GM18505 (cell line): ENCODE results near the gene SLC3A2.

Experiments
- ATAC-seq: cut with Tn5 transposase; IDR thresholded peaks from one replicate; pipeline ENCODE4 v1.9.1; 2021; ENCODE audit not compliant: unreplicated experiment
- POLR2A ChIP-seq: IDR thresholded peaks from 4 replicates; pipeline ENCODE4 v1.6.1; 2011; ENCODE audit warnings: borderline replicate concordance; ENCODE audit not compliant: insufficient read depth, insufficient read length; ENCODE audit errors: extremely low read depth

Gene SLC3A2

GRCh38 chr11:62881579-62882430 is 1.1 kb downstream of the SLC3A2 start:
- ATAC-seq: peak; percentile 36
- TF ChIP-seq POLR2A: peak; percentile 54

GRCh38 chr11:62882431-62882749 is 1.7 kb downstream of the SLC3A2 start:
- no peak for TF ChIP-seq POLR2A
- no peak for ATAC-seq

GRCh38 chr11:62882788-62883501 is 2.2 kb downstream of the SLC3A2 start:
- ATAC-seq: no peak
- TF ChIP-seq POLR2A: no peak

GRCh38 chr11:62883673-62884072 is 3.0 kb downstream of the SLC3A2 start:
- TF ChIP-seq POLR2A: no peak
- ATAC-seq: no peak

GRCh38 chr11:62885137-62885750 is 4.5 kb downstream of the SLC3A2 start:
- no peak for ATAC-seq
- TF ChIP-seq POLR2A: no peak

GRCh38 chr11:62888406-62888805 is 7.7 kb downstream of the SLC3A2 start:
- no peak for ATAC-seq
- peak; percentile 21 for TF ChIP-seq POLR2A

GRCh38 chr11:62889126-62889483 is 8.4 kb downstream of the SLC3A2 start:
- TF ChIP-seq POLR2A: no peak
- no peak for ATAC-seq

GRCh38 chr11:62889484-62890437 is 9.1 kb downstream of the SLC3A2 start:
- TF ChIP-seq POLR2A: peak; percentile 32
- no peak for ATAC-seq

- TF ChIP-seq POLR2A: no peak
- ATAC-seq: no peak
Observed at GRCh38 chr11:62892077-62892922, 11.6 kb downstream of the SLC3A2 start.

- no peak for TF ChIP-seq POLR2A
- ATAC-seq: no peak
Observed at GRCh38 chr11:62895501-62895900, 14.8 kb downstream of the SLC3A2 start.

- ATAC-seq: no peak
- no peak for TF ChIP-seq POLR2A
Observed at GRCh38 chr11:62896049-62896448, 15.4 kb downstream of the SLC3A2 start.

GRCh38 chr11:62897311-62897710 is 16.6 kb downstream of the SLC3A2 start:
- no peak for ATAC-seq
- TF ChIP-seq POLR2A: no peak
